Daoy (cell line): ENCODE measurements around the gene SFT2D2. TPM values are rescaled to one million over a fixed set of nuclear protein-coding genes. Genes with fewer than 3 reads are reported as not detected.

Experiments used
- DNase-seq: peaks from one replicate; pipeline ENCODE4 v3.0.0-alpha.2; 2015; ENCODE audit warnings: low read depth
- total RNA-seq: library from RNA; depleted of rRNA; stranded (reverse); fragments of >200 nt; shearing (Covaris generic); gene quantifications from 2 replicates; pipeline ENCODE4 v1.2.3, GENCODE V29; 2014

Gene SFT2D2
- total RNA-seq, 1 experiment from 2014 or later, result 14.2 TPM

DNA sequence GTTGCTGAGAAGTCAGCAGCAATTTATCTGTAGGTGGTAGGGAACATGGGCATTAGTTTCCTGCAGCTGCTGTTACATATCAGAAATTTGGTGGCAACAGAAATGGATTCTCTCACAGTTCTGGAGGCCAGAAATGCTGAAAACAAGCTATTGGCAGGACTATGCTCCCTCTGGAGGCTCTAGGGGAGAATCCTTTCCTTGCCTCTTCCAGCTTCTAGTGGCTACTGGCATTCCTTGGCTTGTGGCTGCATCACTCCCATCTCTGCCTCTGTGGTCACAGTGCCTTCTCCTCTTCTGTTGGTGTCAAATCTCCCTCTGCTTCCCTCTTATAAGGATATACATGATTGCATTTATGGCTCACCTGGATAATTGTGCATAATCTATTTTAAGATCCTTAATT lies 2.5 kb upstream of the SFT2D2 start:
- DNase-seq, result no peak

GRCh38 chr1:168223681-168224540 lies 1.9 kb upstream of the SFT2D2 start:
- no peak for DNase-seq

DNA sequence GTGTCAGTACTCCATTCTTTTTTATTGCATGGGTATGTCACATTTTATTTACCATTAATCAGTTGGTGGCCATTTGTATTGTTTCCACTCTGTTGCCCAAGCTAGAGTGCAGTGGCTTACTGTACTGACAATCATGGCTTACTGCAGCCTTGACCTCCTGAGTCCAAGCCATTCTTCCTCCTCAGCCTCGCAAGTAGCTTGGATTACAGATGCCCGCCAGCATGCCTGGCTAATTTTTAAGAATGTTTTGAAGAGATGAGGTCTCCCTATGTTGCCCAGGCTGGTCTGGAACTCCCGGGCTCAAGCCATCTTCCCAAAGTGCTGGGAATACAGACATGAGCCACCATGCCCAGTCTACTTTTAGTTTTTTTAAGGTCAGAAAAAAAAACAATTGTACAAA lies 813 bp upstream of the SFT2D2 start:
- no peak for DNase-seq

DNA sequence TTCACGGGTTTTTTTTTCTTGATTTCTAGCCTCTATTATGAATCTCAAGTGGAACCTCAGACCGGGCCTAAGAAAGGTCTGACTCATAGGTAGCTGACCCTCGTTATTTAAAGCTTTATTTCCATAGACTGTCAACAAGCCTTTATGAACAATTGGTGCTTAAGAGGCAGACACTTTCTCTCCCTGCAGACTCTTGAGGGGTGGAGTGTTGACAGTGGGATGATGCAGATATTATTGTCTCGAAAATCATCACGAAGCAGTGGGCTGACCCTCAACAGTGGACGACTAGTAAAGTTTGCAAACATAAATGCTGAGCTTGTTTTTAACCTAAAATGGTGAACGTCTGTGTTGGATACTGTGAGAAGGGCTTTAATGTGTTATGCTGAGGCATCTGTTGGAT lies 1.8 kb downstream of the SFT2D2 start:
- peak; percentile 14 for DNase-seq

DNA sequence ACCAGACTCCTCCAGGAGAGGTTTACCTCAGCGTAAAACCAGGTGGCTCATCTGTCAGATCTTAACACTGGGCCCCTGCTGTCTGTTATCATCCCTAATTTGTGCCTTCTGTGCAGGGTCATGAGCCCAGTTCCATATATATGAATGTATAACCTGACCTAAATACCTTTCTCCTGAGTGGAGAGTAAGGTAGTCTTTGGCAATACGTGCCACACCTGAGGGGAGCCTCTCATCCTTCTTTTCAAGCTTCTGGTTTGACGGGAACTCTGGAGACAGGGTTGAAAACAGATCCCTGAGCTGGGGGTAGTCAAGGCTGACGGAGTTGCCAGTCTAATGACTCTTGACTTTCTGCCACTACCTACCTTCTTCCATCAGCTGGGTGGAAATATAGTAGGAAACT lies 4.1 kb downstream of the SFT2D2 start:
- no peak for DNase-seq

DNA sequence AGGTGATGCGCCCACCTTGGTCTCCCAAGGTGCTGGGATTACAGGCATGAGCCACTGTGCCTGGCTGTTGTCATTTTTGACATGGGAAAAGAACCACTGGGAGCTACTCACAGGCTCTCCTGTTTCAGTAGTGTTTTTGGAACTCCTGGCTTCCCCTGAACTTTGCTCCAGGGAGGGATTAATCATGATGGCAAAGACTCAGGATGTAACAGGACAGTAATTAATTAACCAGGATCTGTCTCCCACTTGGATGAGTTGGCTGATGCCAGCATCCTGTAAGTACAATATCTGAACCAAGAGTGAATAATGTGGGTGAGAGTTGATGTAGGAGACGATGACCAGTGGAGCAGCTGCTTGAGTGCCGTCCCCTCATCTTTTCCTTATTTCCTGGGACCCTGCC lies 4.9 kb downstream of the SFT2D2 start:
- no peak for DNase-seq

GRCh38 chr1:168234846-168235547 lies 9.2 kb downstream of the SFT2D2 start:
- DNase-seq, result peak; percentile 42

GRCh38 chr1:168235548-168235885 lies 9.7 kb downstream of the SFT2D2 start:
- DNase-seq, result no peak

GRCh38 chr1:168235937-168236336 lies 10.1 kb downstream of the SFT2D2 start:
- no peak for DNase-seq

GRCh38 chr1:168236836-168237611 lies 11.2 kb downstream of the SFT2D2 start:
- no peak for DNase-seq

- DNase-seq, result no peak
These were observed 17.4 kb downstream of the SFT2D2 start for GRCh38 chr1:168243198-168243597.

GRCh38 chr1:168243636-168244212 lies 17.9 kb downstream of the SFT2D2 start:
- no peak for DNase-seq

DNA sequence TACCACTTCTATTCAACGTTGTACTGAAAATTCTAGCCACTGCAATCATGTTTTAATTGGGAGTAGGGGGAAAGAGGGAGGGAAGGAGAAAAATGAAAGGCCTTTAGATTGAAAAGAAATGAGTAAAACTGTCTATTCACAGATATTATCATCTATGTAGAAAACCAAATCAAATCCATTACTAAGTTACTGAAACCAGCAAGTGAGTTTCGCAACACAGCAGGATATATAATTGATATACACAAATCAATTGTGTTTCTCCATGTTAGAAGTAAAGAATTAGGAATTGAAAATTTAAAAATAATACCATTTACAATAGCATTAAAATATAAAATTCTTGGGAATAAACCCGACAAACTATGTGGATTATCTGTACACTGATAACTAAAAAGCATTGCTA lies 19.2 kb downstream of the SFT2D2 start:
- DNase-seq, result no peak

DNA sequence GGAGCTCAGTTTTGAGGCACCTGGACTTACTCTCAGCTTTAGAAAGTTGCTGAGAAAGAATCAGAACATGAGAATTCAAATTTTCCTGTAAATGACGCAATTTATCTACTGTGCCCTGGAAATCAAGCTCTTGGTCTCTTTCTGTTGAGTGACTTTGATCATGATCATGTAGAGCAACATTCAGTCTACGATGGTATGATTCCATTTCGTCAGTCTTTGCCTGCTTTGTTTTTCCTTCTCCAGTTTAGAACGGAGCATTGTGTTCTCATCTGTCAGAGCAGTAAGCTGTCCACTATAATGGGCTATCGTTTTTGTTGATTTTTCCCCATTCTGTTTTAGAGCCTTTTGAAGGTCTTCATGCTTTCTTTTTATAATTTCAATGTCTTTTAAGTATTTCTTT lies 20.7 kb downstream of the SFT2D2 start:
- DNase-seq, result no peak

- no peak for DNase-seq
These were observed 26.5 kb downstream of the SFT2D2 start for GRCh38 chr1:168252204-168252733.

DNA sequence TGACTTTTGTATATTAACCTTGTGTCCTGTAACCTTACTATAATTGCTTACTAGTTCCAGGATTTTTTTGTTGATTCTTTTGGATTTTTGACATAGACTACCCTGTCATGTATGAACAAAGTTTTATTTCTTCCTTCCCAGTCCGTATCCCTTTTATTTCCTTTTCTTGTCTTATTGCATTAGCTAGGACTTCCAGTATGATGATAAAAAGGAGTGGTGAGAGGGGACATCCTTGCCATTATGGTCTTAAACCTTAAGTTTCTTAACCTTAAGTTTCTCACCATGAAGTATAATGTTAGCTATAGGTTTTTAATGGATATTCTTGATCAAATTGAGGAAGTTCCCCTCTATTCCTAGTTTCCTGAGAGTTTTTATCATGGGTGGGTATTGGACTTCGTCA lies 30.4 kb downstream of the SFT2D2 start:
- DNase-seq, result no peak

DNA sequence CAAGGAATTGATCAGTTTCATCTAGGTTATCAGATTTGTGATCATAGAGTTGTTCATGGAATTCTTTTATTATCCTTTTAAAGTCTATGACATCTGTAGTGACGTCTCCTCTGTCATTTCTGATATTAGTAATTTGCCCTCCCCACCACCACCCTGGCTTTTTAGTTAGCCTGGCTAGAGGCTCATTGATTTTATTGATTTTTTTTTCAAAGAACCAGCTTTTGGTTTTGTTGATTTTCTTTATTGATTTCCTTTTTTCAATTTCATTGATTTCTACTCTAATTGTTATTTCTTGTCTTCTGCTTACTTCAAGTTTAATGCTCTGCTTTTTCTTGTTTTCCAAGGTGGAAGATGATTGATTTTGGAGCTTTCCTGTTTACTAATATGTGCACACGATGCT lies 31.6 kb downstream of the SFT2D2 start:
- DNase-seq, result no peak

DNA sequence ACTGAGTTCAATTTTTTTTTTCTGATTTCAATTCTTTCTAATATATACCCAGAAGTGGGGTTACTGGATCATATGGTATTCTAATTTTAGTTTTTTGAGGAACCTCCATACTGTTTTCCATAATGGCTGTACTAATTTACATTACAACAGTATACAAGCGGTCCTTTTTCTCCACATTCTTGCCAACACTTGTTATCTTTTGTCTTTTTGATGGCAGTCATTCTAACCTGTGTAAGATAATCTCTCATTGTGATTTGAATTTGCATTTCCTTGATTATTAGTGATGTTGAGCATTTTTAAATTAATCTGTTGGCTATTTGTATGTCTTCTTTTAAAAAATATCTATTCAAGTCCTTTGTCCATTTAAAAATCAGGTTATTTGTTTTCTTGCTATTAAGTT lies 33.8 kb downstream of the SFT2D2 start:
- no peak for DNase-seq

GRCh38 chr1:168260393-168260792 lies 34.6 kb downstream of the SFT2D2 start:
- no peak for DNase-seq

- DNase-seq, result no peak
These were observed 35.6 kb downstream of the SFT2D2 start for GRCh38 chr1:168261390-168261789.

- DNase-seq, result no peak
These were observed 37.3 kb downstream of the SFT2D2 start for GRCh38 chr1:168263130-168263529.

DNA sequence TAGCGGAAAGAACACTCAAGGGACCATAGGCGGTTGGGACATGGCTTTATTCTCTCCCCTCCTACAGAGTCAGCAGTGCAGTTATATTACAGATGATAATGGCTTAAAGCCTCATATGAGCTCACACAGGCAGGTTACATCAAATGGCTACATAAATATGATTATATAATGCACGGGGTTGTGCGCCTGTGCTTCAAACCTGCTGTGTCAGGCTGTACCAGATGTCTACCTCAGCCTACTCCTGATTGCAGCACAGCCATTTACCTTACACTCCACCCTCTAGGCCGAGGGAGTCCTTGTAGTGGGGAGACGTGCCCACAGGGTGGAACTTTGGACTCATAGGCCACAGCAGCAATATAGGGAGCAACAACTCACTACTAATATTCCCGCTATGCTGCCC lies 38.5 kb downstream of the SFT2D2 start:
- no peak for DNase-seq
